Astrocyte (in vitro differentiated cells and primary cell): ENCODE data around the gene MYBPHL. TPM values are rescaled to one million over a fixed set of nuclear protein-coding genes. Genes with fewer than 3 reads are reported as not detected.

ENCODE experiments used
- total RNA-seq: library from RNA; stranded (reverse); gene quantifications from 2 replicates; pipeline ENCODE4 v1.2.1, GENCODE V29; 2021

The MYBPHL gene
- total RNA-seq, 1 donor from 2014 or later = not detected

Other genes starting within 250 kb of the MYBPHL start
- gene TAF13, start 231.0 kb downstream of the MYBPHL start, total RNA-seq = 126 and 143 TPM in 2 replicates
- gene TMEM167B, start 216.2 kb downstream of the MYBPHL start, total RNA-seq = 31.9 and 33.6 TPM in 2 replicates
- 1.2 and 1.7 TPM in 2 replicates for gene ELAPOR1, start 192.9 kb downstream of the MYBPHL start, total RNA-seq
- 350 and 355 TPM in 2 replicates for gene SARS1, start 93.1 kb downstream of the MYBPHL start, total RNA-seq
- 8.5 and 10.0 TPM in 2 replicates for gene CELSR2, start 57.5 kb downstream of the MYBPHL start, total RNA-seq
- gene PSRC1, start 23.9 kb downstream of the MYBPHL start, total RNA-seq = 4.5 and 7.7 TPM in 2 replicates
- gene SORT1, start 90.9 kb upstream of the MYBPHL start, total RNA-seq = 135 and 138 TPM in 2 replicates
- gene PSMA5, start 119.4 kb upstream of the MYBPHL start, total RNA-seq = 143 and 148 TPM in 2 replicates
- gene SYPL2, start 159.5 kb upstream of the MYBPHL start, total RNA-seq = 0.70 and 0.77 TPM in 2 replicates
- gene ATXN7L2, start 176.9 kb upstream of the MYBPHL start, total RNA-seq = 5.5 and 6.2 TPM in 2 replicates
- gene CYB561D1, start 187.1 kb upstream of the MYBPHL start, total RNA-seq = 9.4 and 11.9 TPM in 2 replicates
- 1.2 and 1.8 TPM in 2 replicates for gene AMIGO1, start 202.7 kb upstream of the MYBPHL start, total RNA-seq
- not detected in 2 replicates for gene GPR61, start 232.9 kb upstream of the MYBPHL start, total RNA-seq
- 15.3 and 16.1 TPM in 2 replicates for gene GNAI3, start 241.6 kb upstream of the MYBPHL start, total RNA-seq